Measurements from ENCODE around the gene PRDM16.

PRDM16 gene

GRCh38 chr1:3337798-3338724, 269.1 kb downstream of the PRDM16 start:
- TF ChIP-seq CTCF (IDR thresholded peaks at IDR 0.05; ENCODE audit: borderline replicate concordance, insufficient read depth, low read depth, low read length), result no peak
- H3K4me3 ChIP-seq (ENCODE audit: low read depth, low read length), result no peak overlapping the region

GRCh38 chr1:3338725-3339070, 269.7 kb downstream of the PRDM16 start:
- TF ChIP-seq CTCF (IDR thresholded peaks at IDR 0.05; ENCODE audit: borderline replicate concordance, insufficient read depth, low read depth, low read length), result no peak
- H3K4me3 ChIP-seq (ENCODE audit: low read depth, low read length), result no peak overlapping the region

GRCh38 chr1:3339856-3340255, 270.9 kb downstream of the PRDM16 start:
- no peak for TF ChIP-seq CTCF (IDR thresholded peaks at IDR 0.05; ENCODE audit: borderline replicate concordance, insufficient read depth, low read depth, low read length)
- H3K4me3 ChIP-seq (ENCODE audit: low read depth, low read length), result no peak overlapping the region

GRCh38 chr1:3340548-3341235, 271.7 kb downstream of the PRDM16 start:
- H3K4me3 ChIP-seq (ENCODE audit: low read depth, low read length), result no peak overlapping the region
- no peak for TF ChIP-seq CTCF (IDR thresholded peaks at IDR 0.05; ENCODE audit: borderline replicate concordance, insufficient read depth, low read depth, low read length)

- H3K4me3 ChIP-seq (ENCODE audit: low read depth, low read length), result no peak overlapping the region
- TF ChIP-seq CTCF (IDR thresholded peaks at IDR 0.05; ENCODE audit: borderline replicate concordance, insufficient read depth, low read depth, low read length), result no peak
These were observed 272.4 kb downstream of the PRDM16 start for GRCh38 chr1:3341236-3341994.

GRCh38 chr1:3342960-3343359, 274.0 kb downstream of the PRDM16 start:
- H3K4me3 ChIP-seq (ENCODE audit: low read depth, low read length), result no peak overlapping the region
- no peak for TF ChIP-seq CTCF (IDR thresholded peaks at IDR 0.05; ENCODE audit: borderline replicate concordance, insufficient read depth, low read depth, low read length)

All from GM12875 (cell line).